GM19240 (cell line): ENCODE results near the gene PSMA7.

Experiments
- DNase-seq: peaks from one replicate; pipeline ENCODE4 v3.0.0; 2011; ENCODE audit warnings: low spot score; ENCODE audit not compliant: insufficient read length

The PSMA7 gene

DNA sequence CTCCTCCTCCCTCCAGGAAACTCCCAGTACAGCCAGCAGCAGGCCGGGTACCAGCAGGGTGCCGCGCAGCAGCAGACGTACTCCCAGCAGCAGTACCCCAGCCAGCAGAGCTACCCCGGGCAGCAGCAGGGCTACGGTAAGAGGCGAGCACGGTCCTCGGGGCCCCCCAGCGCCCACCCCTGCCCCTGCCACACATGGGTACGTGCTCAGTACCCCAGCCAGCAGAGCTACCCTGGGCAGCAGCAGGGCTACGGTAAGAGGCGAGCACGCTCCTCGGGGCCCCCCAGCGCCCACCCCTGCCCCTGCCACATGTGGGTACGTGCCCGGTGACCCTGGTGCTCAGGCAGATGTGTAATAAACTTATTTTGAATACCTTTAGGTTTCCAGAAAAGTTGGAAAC lies 29.5 kb upstream of the PSMA7 start:
- no peak for DNase-seq

DNA sequence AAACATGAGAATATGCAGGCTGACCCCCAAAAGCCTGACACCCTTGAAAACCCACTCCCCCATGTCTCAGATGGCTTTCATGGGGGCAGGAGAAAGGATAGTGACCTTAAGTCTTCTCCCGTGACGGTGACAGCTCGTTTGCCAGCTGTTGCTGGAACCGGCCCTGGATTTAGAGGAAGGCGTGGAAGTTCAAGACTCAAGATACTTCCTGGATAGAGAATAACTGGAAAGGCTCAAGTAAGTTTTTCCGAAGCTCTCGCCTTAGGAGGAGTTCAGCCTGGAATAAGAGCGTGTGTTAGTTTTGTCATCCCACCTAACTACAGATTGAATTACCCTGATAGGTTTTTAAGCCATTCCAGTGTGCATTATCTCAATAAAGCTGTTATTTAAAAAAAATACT lies 28.1 kb upstream of the PSMA7 start:
- DNase-seq = no peak

DNA sequence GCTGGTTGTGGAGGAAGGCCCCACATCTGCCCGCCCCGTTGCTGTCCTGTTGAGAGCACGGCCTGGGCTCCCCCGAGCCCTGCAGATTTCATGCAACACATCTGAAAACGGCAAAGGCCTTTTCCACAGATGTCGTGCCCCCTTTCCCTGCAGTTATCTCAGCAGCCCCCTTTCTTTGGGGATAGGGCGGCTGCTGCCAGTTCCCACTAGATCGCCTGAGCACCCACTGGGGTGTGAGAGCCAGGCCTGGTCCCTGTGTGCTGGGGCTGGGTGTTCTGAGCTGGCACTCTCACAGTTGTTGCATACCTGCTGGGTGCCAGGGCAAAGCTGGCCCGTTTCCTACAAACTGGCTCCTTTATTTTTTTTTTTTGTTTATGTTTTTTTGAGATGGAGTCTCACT lies 27.3 kb upstream of the PSMA7 start:
- no peak for DNase-seq

DNA sequence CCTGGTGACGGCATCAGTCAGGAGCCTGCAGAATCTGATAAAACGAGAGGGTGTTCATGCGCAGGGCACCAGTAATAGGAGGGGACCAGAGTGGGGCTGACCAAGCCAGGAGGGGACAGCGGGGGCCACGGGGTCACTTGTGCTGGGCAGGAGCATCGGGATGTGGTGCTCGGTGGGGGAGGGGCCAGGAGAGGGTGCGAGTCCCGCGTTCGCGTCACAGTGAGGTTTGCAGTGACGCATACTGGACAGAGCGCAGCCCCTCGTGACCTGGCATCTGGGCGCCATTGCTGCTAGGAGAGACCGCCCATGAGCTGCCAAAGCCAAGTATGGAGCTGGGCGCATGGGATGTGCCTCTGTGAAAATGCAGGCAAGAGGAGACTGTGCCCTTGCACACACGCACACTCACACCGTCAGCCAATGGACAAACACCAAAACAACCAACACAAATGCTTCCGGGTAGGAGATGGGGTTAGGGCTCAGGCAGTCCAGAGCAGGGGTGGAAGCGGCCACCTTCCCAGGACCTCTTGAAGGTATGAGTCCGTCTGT lies 25.8 kb upstream of the PSMA7 start:
- DNase-seq = no peak

GRCh38 chr20:62168061-62168460 lies 24.9 kb upstream of the PSMA7 start:
- no peak for DNase-seq

DNA sequence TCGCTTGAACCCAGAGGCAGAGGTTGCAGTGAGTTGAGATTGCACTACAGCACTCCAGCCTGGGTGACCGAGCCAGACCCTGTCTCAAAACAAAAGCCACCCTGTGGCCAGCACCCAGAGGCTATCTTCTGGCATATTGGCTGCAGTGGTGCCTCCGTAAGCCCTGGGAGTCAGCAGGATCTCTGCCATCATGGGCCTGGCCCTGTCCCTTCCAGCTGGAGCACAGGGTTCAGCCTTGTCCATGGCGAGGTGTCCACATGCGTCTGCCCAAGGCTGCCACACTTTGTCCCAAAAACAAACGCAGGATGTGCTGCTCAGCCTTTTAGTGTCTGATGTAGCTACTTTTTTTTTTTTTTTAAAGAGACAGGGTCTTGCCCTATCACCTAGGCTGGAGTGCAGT lies 24.3 kb upstream of the PSMA7 start:
- DNase-seq = no peak

- DNase-seq = no peak
Observed at GRCh38 chr20:62165762-62166399, 22.7 kb upstream of the PSMA7 start.

DNA sequence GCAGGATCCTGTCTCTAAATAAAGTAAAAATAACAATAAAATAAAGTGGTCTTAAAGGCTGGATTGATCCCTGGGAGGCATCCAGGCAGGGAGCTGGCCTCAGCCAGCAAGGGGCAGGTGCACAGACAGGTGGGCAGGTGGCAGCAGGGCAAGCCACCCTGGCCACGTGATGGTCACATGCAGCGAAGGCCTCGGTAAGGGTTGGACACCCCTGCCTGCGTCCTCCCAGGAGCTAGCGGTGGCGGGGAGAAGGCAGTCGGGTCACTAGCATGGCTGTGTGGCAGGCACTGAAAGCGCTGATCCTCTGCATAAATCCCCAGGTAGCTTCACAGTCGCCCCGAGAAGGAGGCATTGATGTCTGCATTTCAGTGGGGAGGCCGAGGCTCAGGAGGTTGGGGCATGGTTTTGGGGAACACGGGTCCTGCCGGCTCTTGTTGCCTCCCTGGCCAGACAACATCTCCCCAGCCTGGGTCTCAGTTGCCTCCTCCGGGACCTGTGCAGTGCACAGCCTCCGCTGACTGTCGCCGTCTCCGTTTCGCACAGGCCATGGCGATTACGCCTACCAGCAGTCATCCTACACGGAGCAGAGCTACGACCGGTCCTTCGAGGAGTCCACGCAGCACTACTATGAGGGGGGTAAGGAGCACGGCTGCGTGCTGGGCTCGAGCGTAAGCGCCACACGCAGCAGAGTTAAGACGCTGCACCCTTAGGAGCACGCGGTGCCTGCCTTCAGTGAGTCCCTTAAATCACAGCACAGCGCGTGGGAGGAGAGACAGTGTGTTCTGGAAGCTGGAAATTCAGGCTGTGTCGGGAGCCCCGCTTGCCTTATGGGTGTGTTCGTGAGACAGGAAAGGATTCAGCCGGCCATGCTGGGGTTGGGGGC lies 21.9 kb upstream of the PSMA7 start:
- DNase-seq = no peak

GRCh38 chr20:62163986-62164762 lies 21.0 kb upstream of the PSMA7 start:
- DNase-seq = no peak

- no peak for DNase-seq
Observed at GRCh38 chr20:62163485-62163865, 20.3 kb upstream of the PSMA7 start.

DNA sequence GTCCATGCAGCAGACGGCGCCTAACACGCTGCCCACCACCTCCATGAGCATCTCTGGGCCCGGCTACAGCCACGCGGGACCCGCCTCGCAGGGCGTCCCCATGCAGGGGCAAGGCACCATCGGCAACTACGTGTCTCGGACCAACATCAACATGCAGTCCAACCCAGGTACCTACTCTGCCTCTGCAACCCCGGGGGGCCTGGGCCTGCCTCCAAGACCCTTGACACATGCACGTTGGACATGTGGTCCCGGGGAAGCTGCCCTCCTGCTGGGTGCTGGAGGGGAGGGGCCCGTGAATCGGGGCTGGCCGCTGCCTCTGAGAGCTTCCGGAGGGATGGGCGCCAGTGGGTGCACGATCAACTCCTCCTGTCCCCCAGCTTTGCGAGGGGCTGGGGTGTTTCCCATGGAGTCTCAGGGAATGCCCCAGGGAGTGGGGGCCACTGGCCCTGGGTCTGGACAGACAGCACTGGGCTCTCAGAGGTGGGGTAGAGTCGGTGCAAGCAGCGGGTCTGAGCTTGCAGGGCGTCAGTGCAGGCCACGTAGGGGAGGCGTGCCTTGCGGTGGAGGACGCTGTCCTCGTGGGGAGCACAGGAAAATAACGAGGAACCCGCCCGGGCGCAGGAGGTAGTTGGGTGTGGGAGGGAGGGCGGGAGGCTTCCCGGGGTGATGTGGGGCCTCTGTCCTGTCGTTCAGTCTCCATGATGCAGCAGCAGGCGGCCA lies 19.7 kb upstream of the PSMA7 start:
- DNase-seq = no peak

GRCh38 chr20:62161347-62161746 lies 18.2 kb upstream of the PSMA7 start:
- DNase-seq = no peak

DNA sequence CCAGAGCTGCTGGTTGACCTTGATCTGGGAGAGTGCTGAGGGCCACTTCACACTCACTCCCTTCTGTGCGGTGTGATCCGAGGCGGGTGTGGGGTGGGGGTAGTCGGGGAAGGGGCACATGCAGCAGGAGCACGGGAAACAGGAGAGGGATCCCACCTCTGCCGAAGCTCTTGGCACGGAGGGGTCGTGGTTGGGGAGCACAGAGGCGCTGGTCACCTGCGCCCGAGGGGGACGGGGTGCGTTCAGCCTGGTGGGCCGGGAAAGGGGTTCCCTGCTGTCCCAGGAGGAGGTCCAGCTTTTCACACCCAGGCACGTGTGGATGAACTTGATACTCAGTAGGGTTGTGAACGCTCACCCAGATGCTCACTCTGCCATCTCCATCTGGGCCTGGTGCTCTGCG lies 17.7 kb upstream of the PSMA7 start:
- DNase-seq = no peak

DNA sequence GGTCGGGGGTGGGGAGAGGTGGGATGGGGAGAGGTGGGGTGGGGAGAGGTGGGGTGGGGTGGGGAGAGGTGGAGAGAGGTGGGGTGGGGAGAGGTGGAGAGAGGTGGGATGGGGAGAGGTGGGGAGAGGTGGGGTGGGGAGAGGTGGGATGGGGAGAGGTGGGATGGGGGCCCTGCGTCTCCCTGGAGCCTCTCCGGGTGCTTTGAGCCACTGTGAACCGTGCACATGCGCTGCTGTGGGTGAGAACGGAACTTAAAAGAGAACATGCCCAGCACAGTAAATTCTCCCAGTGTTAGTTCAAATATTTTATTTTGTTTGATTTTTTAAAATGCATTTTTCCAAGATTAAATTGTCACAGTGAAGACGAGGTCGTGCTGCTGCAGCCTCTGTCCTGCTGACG lies 17.1 kb upstream of the PSMA7 start:
- no peak for DNase-seq

- DNase-seq = no peak
Observed at GRCh38 chr20:62159839-62160238, 16.6 kb upstream of the PSMA7 start.

DNA sequence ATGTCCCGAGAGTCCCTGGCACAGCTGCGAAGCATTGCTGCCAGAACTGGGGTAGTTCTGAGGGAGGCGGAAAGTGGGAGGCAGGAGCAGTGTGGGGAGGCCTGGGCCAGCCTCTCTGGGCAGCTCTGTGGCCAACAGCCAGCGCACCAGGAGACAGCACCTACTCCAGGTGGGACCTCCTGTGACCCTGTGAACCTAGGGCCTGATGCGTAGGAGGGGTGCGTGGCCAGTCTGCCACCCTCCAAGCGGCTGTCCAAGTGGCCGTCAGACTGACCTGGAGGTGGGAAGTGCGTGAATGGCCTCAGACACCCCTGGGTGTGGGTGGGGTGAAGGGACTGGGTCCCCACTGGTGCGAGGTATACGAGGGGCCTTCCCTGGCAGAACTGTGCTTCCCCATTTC lies 15.9 kb upstream of the PSMA7 start:
- DNase-seq = no peak

DNA sequence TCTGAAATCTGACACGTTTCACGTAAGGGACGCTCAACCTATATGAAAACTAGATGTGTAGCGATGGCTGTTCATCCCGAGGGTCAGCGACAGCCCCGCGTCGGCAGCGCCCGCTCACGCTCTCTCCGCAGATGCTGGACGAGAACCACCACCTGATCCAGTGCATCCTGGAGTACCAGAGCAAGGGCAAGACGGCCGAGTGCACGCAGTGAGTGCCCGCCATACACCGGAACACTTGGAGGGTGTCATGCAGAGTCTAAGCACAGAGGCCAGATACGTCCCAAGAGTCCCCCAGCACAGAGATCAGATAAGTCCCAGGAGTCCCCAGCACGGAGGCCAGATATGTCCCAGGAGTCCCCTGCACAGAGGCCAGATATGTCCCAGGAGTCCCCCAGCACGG lies 15.3 kb upstream of the PSMA7 start:
- no peak for DNase-seq

GRCh38 chr20:62158088-62158400 lies 14.8 kb upstream of the PSMA7 start:
- DNase-seq = no peak

- DNase-seq = no peak
Observed at GRCh38 chr20:62157387-62158087, 14.3 kb upstream of the PSMA7 start.

- peak; percentile 79 for DNase-seq
Observed at GRCh38 chr20:62156592-62157386, 13.6 kb upstream of the PSMA7 start.
